HepG2 (cell line): ENCODE measurements around the gene BMAL1. TPM values are rescaled to one million over a fixed set of nuclear protein-coding genes. Genes with fewer than 3 reads are reported as not detected.
A peak's percentile ranks its signal among the peaks of the same experiment; 100 is the strongest.

Experiments
- ARID4A ChIP-seq: sonication (generic); formaldehyde crosslinking; IDR thresholded peaks from 2 replicates; pipeline ENCODE4 v1.5.0; 2020; ENCODE audit warnings: mild to moderate bottlenecking, missing genetic modification reagents, borderline replicate concordance
- EZH2 ChIP-seq: conservative IDR thresholded peaks from 2 replicates; pipeline ENCODE4 v1.6.1; 2012; ENCODE audit warnings: mild to moderate bottlenecking, low read depth, low read length, moderate library complexity
- MEIS1 ChIP-seq: sonication (generic); formaldehyde crosslinking; IDR thresholded peaks from 2 replicates; pipeline ENCODE4 v1.9.0; 2021; ENCODE audit warnings: mild to moderate bottlenecking, missing genetic modification reagents, moderate library complexity, borderline replicate concordance
- MTF2 ChIP-seq: sonication (generic); formaldehyde crosslinking; IDR thresholded peaks from 2 replicates; pipeline ENCODE4 v1.5.0; 2020; ENCODE audit warnings: missing genetic modification reagents, borderline replicate concordance
- PRDM15 ChIP-seq: sonication (generic); formaldehyde crosslinking; IDR thresholded peaks from 2 replicates; pipeline ENCODE4 v1.4.0; 2020; ENCODE audit warnings: missing genetic modification reagents
- ZNF501 ChIP-seq: sonication (generic); formaldehyde crosslinking; IDR thresholded peaks from 2 replicates; pipeline ENCODE4 v1.5.1; 2020; ENCODE audit warnings: mild to moderate bottlenecking, moderate library complexity, missing genetic modification reagents
- ZNF546 ChIP-seq: sonication (generic); formaldehyde crosslinking; conservative IDR thresholded peaks from 2 replicates; pipeline ENCODE4 v1.8.1; 2023; ENCODE audit warnings: mild to moderate bottlenecking, missing genetic modification reagents
- ZNF598 ChIP-seq: sonication (generic); formaldehyde crosslinking; IDR thresholded peaks from 2 replicates; pipeline ENCODE4 v1.5.1; 2020; ENCODE audit warnings: mild to moderate bottlenecking, missing genetic modification reagents, borderline replicate concordance
- ZNF605 ChIP-seq: sonication (generic); formaldehyde crosslinking; IDR thresholded peaks from 2 replicates; pipeline ENCODE4 v1.8.0; 2022; ENCODE audit warnings: mild to moderate bottlenecking, missing genetic modification reagents
- ZSCAN5A ChIP-seq: sonication (generic); formaldehyde crosslinking; IDR thresholded peaks from 2 replicates; pipeline ENCODE4 v1.8.0; 2022; ENCODE audit warnings: mild to moderate bottlenecking, missing genetic modification reagents, borderline replicate concordance
- polyA plus RNA-seq, 8 experiments: library from polyadenylated mRNA; depleted of rRNA in 3 of 8; stranded (reverse) in 7 of 8; unstranded in 1 of 8; fragments of >200 nt; fragmentation: Illumina TruSeq in 4 of 8; extraction: Trizol in 4 of 8; gene quantifications; 2 replicates each; pipeline versions ENCODE4 v1.2.1 to v1.2.3, GENCODE V29; 2011 to 2016; ENCODE audit warnings: low read depth in 4 of 8, missing spikeins in 1 of 8, mixed read lengths in 1 of 8; ENCODE audit not compliant: insufficient read depth in 1 of 8
- total RNA-seq, 5 experiments: library from RNA; depleted of rRNA; stranded (reverse); fragments of >200 nt; fragmentation: Illumina TruSeq; extraction: Trizol; gene quantifications; 2 replicates each; pipeline ENCODE4 v1.2.3, GENCODE V29; 2016; ENCODE audit warnings: low read depth in 1 of 5

BMAL1 gene
- total and polyA plus RNA-seq, 2 of the 13 experiments (the other 11 are each of a cell fraction or from before 2014, with no cell fraction given), result 4.5 to 4.8 TPM

GRCh38 chr11:13278609-13279486, 1.3 kb downstream of the BMAL1 start (continued):
- TF ChIP-seq ZNF546 (CRISPR knock-in tag), result no peak
- TF ChIP-seq EZH2, result peak; percentile 93
- peak; percentile 70; the same call in 1 of the 2 replicates for TF ChIP-seq MTF2 (CRISPR knock-in tag)
- no peak for TF ChIP-seq ZSCAN5A (CRISPR knock-in tag)
- TF ChIP-seq PRDM15 (CRISPR knock-in tag), result 0 out of 2 replicates have a peak, but pooled peaks have one; percentile 18
- 0 out of 2 replicates have a peak, but pooled peaks have one; percentile 24 for TF ChIP-seq ZNF598 (CRISPR knock-in tag)
- TF ChIP-seq ZNF605, result no peak
- no peak for TF ChIP-seq MEIS1 (CRISPR knock-in tag)
- TF ChIP-seq ARID4A (CRISPR knock-in tag), result peak; percentile 62; the same call in 1 of the 2 replicates
- TF ChIP-seq ZNF501 (CRISPR knock-in tag), result 0 out of 2 replicates have a peak, but pooled peaks have one; percentile 18
